ENCODE measurements around the gene JSRP1. TPM values are rescaled to one million over a fixed set of nuclear protein-coding genes. Genes with fewer than 3 reads are reported as not detected.

JSRP1 gene
- total and polyA plus RNA-seq, 2 donors = 0.90 to 1.3 TPM

GRCh38 chr19:2291185-2291751, 35.1 kb upstream of the JSRP1 start:
- Histone ChIP-seq H3K4me1 (ENCODE audit: control insufficient read depth in 2 of 2, insufficient read depth in 2 of 2, low read length in 2 of 2) (peaks cover 14 to 20% of the 10 kb centered on the region in 2 donors), H3K27me3 (ENCODE audit: control insufficient read depth in 2 of 2, insufficient read depth in 1 of 2, low read length in 1 of 2) (peaks cover 49 to 97% of the 10 kb centered on the region in 2 donors), H3K4me3 (ENCODE audit: low read length in 2 of 2) (peak overlapping the region in 1 of 2 donors; percentile 43), H3K36me3 (ENCODE audit: control insufficient read depth in 2 of 2, insufficient read depth in 2 of 2, low read length in 1 of 2) (no peaks in the 10 kb centered on the region), H3K27ac (ENCODE audit: low read depth in 1 of 2, low read length in 1 of 2) (no peak overlapping the region), H3K9me3 (ENCODE audit: control insufficient read depth in 2 of 2, insufficient read depth in 1 of 2, low read length in 1 of 2) (peaks cover 0 to 5% of the 10 kb centered on the region in 2 donors)
- WGBS = 66% methylated on average over 67 of the region's 67 CpGs
- DNase-seq (ENCODE audit: low read depth in 6 of 9, low spot score in 9 of 9) = no peak

GRCh38 chr19:2290441-2291184, 34.4 kb upstream of the JSRP1 start:
- 3% methylated on average over 82 of the region's 82 CpGs for WGBS
- Histone ChIP-seq H3K4me1 (ENCODE audit: control insufficient read depth in 2 of 2, insufficient read depth in 2 of 2, low read length in 2 of 2) (peaks cover 14 to 20% of the 10 kb centered on the region in 2 donors), H3K27me3 (ENCODE audit: control insufficient read depth in 2 of 2, insufficient read depth in 1 of 2, low read length in 1 of 2) (peaks cover 49 to 97% of the 10 kb centered on the region in 2 donors), H3K9me3 (ENCODE audit: control insufficient read depth in 2 of 2, insufficient read depth in 1 of 2, low read length in 1 of 2) (peaks cover 0 to 5% of the 10 kb centered on the region in 2 donors), H3K36me3 (ENCODE audit: control insufficient read depth in 2 of 2, insufficient read depth in 2 of 2, low read length in 1 of 2) (no peaks in the 10 kb centered on the region), H3K27ac (ENCODE audit: low read depth in 1 of 2, low read length in 1 of 2) (no peak overlapping the region), H3K4me3 (ENCODE audit: low read length in 2 of 2) (peak overlapping the region in 1 of 2 donors; percentile 43)
- no peak for DNase-seq (ENCODE audit: low read depth in 6 of 9, low spot score in 9 of 9)

- peaks cover 49 to 96% of the 10 kb centered on the region in 2 donors for H3K27me3 ChIP-seq (ENCODE audit: control insufficient read depth in 2 of 2, insufficient read depth in 1 of 2, low read length in 1 of 2)
- DNase-seq (ENCODE audit: low read depth in 6 of 9, low spot score in 9 of 9) = peak in 2 of 9 donors; percentile 22 to 52
- H3K36me3 ChIP-seq (ENCODE audit: control insufficient read depth in 2 of 2, insufficient read depth in 2 of 2, low read length in 1 of 2) = no peaks in the 10 kb centered on the region
- H3K4me1 ChIP-seq (ENCODE audit: control insufficient read depth in 2 of 2, insufficient read depth in 2 of 2, low read length in 2 of 2) = peaks cover 14 to 20% of the 10 kb centered on the region in 2 donors
- peak overlapping the region in 1 of 2 donors; percentile 60 for H3K27ac ChIP-seq (ENCODE audit: low read depth in 1 of 2, low read length in 1 of 2)
- WGBS = under 1% methylated on average over 72 of the region's 74 CpGs
- H3K9me3 ChIP-seq (ENCODE audit: control insufficient read depth in 2 of 2, insufficient read depth in 1 of 2, low read length in 1 of 2) = peaks cover 0 to 5% of the 10 kb centered on the region in 2 donors
- H3K4me3 ChIP-seq (ENCODE audit: low read length in 2 of 2) = peak overlapping the region; percentile 16 to 43
These were observed 33.7 kb upstream of the JSRP1 start for GRCh38 chr19:2289714-2290435.

GRCh38 chr19:2288818-2289713, 32.8 kb upstream of the JSRP1 start:
- H3K4me3 ChIP-seq (ENCODE audit: low read length in 2 of 2) = peak overlapping the region in 1 of 2 donors; percentile 43
- no peaks in the 10 kb centered on the region for H3K36me3 ChIP-seq (ENCODE audit: control insufficient read depth in 2 of 2, insufficient read depth in 2 of 2, low read length in 1 of 2)
- 42% methylated on average over 28 of the region's 28 CpGs for WGBS
- H3K27ac ChIP-seq (ENCODE audit: low read depth in 1 of 2, low read length in 1 of 2) = peak overlapping the region in 1 of 2 donors; percentile 42
- H3K9me3 ChIP-seq (ENCODE audit: control insufficient read depth in 2 of 2, insufficient read depth in 1 of 2, low read length in 1 of 2) = peaks cover 0 to 5% of the 10 kb centered on the region in 2 donors
- H3K27me3 ChIP-seq (ENCODE audit: control insufficient read depth in 2 of 2, insufficient read depth in 1 of 2, low read length in 1 of 2) = peaks cover 44 to 88% of the 10 kb centered on the region in 2 donors
- no peak for DNase-seq (ENCODE audit: low read depth in 6 of 9, low spot score in 9 of 9)
- peaks cover 14 to 20% of the 10 kb centered on the region in 2 donors for H3K4me1 ChIP-seq (ENCODE audit: control insufficient read depth in 2 of 2, insufficient read depth in 2 of 2, low read length in 2 of 2)

- peaks cover 0 to 5% of the 10 kb centered on the region in 2 donors for H3K9me3 ChIP-seq (ENCODE audit: control insufficient read depth in 2 of 2, insufficient read depth in 1 of 2, low read length in 1 of 2)
- no peak for DNase-seq (ENCODE audit: low read depth in 6 of 9, low spot score in 9 of 9)
- H3K36me3 ChIP-seq (ENCODE audit: control insufficient read depth in 2 of 2, insufficient read depth in 2 of 2, low read length in 1 of 2) = no peaks in the 10 kb centered on the region
- no peak overlapping the region for H3K4me3 ChIP-seq (ENCODE audit: low read length in 2 of 2)
- H3K27ac ChIP-seq (ENCODE audit: low read depth in 1 of 2, low read length in 1 of 2) = no peak overlapping the region
- WGBS = 96% methylated on average over 17 of the region's 17 CpGs
- H3K4me1 ChIP-seq (ENCODE audit: control insufficient read depth in 2 of 2, insufficient read depth in 2 of 2, low read length in 2 of 2) = peaks cover 14 to 20% of the 10 kb centered on the region in 2 donors
- peaks cover 41 to 86% of the 10 kb centered on the region in 2 donors for H3K27me3 ChIP-seq (ENCODE audit: control insufficient read depth in 2 of 2, insufficient read depth in 1 of 2, low read length in 1 of 2)
These were observed 32.2 kb upstream of the JSRP1 start for GRCh38 chr19:2288338-2288817.

DNA sequence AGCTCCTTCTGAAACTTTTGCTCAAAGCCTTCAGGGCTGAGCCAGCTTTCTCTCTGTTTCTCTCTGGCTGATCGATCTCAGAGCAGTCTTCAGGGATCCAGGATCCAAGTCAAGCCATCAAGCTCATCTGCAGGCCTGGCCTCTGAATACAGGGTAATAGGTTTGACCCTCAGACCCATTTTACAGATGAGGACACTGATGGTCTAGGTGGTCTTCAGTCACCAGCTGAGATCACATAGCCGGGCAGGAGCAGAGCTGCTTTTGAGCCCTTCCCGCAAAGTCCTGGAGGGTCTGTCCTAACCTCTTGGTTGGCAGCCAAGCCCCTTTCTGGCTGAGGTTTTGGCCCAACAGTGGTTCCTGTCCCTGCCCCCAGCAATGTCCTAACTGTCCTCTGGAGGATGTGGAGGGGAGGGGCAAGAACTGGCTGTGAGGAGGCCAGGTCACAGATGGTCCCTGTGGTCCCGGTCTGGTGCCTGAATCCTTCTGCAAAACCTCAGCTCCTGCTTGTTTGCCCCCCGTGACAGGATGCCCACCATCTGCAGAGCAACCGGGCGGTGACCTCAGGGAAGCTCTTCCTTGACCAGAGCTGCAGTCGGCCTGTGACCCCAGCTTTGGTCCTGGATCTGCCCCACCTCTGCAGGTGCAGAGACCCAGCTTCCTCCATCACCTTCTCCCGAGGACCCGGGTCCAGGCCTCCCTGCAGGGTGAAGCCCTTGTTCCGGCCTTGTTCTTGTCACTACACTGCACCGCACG, 31.5 kb upstream of the JSRP1 start:
- Histone ChIP-seq H3K27me3 (ENCODE audit: control insufficient read depth in 2 of 2, insufficient read depth in 1 of 2, low read length in 1 of 2) (peaks cover 45 to 88% of the 10 kb centered on the region in 2 donors), H3K27ac (ENCODE audit: low read depth in 1 of 2, low read length in 1 of 2) (no peak overlapping the region), H3K9me3 (ENCODE audit: control insufficient read depth in 2 of 2, insufficient read depth in 1 of 2, low read length in 1 of 2) (peaks cover 0 to 5% of the 10 kb centered on the region in 2 donors), H3K4me3 (ENCODE audit: low read length in 2 of 2) (no peak overlapping the region), H3K4me1 (ENCODE audit: control insufficient read depth in 2 of 2, insufficient read depth in 2 of 2, low read length in 2 of 2) (peaks cover 14 to 20% of the 10 kb centered on the region in 2 donors), H3K36me3 (ENCODE audit: control insufficient read depth in 2 of 2, insufficient read depth in 2 of 2, low read length in 1 of 2) (no peaks in the 10 kb centered on the region)
- 78% methylated on average over 13 of the region's 13 CpGs for WGBS
- DNase-seq (ENCODE audit: low read depth in 6 of 9, low spot score in 9 of 9) = no peak

DNA sequence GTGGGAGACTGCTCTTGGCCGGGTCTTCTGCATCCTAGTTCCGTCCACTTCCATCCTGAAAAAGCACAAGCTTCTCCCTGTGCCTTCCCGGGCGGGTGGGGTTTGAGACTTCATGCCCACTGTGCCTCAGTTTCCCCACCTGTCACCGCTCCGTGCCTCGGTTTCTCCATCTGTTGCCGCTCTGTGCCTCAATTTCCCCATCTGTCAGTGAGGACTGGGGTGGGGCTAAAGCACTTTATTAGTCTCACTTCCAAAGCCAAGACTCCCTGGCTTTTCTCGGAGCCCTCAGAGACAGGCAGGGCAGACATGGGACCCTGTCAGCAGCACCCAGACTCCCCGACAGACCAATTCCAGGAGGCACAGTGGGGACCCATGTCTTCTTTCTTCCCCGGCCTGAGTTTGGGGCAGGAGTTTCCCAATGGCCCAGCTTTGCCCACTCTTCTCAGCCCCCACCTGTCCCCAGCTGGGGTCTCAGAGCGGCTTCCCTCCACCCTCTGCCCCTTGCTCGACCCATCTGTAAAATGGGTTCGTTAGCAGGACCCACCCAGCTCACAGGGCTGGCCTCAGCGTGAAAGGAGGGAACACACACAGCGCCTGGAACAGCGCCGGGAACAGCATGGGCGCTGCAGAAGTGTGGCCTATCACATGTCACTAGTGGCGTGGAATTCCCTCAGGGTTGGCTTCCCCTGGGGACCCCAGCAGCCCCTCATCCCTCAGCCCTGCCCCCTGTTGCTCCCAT, 30.4 kb upstream of the JSRP1 start:
- DNase-seq (ENCODE audit: low read depth in 6 of 9, low spot score in 9 of 9) = no peak
- Histone ChIP-seq H3K9me3 (ENCODE audit: control insufficient read depth in 2 of 2, insufficient read depth in 1 of 2, low read length in 1 of 2) (peaks cover 0 to 5% of the 10 kb centered on the region in 2 donors), H3K36me3 (ENCODE audit: control insufficient read depth in 2 of 2, insufficient read depth in 2 of 2, low read length in 1 of 2) (no peaks in the 10 kb centered on the region), H3K27ac (ENCODE audit: low read depth in 1 of 2, low read length in 1 of 2) (no peak overlapping the region), H3K4me1 (ENCODE audit: control insufficient read depth in 2 of 2, insufficient read depth in 2 of 2, low read length in 2 of 2) (peaks cover 14 to 31% of the 10 kb centered on the region in 2 donors), H3K4me3 (ENCODE audit: low read length in 2 of 2) (no peak overlapping the region), H3K27me3 (ENCODE audit: control insufficient read depth in 2 of 2, insufficient read depth in 1 of 2, low read length in 1 of 2) (peaks cover 48 to 88% of the 10 kb centered on the region in 2 donors)
- 96% methylated on average over 20 of the region's 20 CpGs for WGBS

Measured in thymus (tissue), 11 donors.